ENCODE data around the gene KDM4D.
"Not testable (repeated sequence)": the region's sequence is repeated elsewhere in the genome, so short reads cannot be mapped to it uniquely, and the experiment has no call there.

KDM4D gene

DNA sequence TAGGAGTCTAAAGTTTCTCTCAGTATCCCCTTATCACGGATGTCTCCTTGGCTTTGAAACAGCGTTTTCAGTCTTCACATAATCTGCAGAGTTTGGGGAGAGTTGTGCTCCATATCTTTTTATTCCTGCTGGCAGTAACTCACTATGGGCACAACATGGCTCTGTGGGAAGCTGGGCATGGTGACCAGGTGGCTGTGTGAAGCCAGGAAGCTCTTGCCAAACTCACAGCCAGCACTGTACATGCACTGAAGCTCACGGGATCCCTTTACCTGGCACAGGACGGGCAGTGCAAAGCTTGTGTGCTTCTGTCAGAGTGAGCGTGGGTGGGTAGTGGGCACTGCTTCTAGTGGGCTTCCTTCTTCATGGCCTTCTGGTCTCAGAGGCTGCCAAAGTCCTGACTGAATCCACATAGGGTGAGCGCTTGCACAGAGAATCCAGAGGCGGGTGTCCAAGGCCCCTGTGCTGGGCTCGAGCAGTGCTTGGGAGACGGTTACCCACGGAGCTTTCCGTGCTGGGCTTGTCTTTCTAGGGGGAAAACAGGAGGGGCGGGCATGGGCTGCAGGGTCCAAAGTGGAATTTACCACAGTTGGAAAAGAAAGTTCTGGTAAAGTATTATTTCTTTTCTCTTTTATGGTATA lies 40.8 kb downstream of the KDM4D start:
- Histone ChIP-seq H3K27ac (no peak overlapping the region), H3K4me3 (no peak overlapping the region), H3K4me1 (no peaks in the 10 kb centered on the region), H3K27me3 (no peaks in the 10 kb centered on the region), H3K36me3 (no peaks in the 10 kb centered on the region), H3K9me3 (no peaks in the 10 kb centered on the region)
- TF ChIP-seq, protein P1, sequence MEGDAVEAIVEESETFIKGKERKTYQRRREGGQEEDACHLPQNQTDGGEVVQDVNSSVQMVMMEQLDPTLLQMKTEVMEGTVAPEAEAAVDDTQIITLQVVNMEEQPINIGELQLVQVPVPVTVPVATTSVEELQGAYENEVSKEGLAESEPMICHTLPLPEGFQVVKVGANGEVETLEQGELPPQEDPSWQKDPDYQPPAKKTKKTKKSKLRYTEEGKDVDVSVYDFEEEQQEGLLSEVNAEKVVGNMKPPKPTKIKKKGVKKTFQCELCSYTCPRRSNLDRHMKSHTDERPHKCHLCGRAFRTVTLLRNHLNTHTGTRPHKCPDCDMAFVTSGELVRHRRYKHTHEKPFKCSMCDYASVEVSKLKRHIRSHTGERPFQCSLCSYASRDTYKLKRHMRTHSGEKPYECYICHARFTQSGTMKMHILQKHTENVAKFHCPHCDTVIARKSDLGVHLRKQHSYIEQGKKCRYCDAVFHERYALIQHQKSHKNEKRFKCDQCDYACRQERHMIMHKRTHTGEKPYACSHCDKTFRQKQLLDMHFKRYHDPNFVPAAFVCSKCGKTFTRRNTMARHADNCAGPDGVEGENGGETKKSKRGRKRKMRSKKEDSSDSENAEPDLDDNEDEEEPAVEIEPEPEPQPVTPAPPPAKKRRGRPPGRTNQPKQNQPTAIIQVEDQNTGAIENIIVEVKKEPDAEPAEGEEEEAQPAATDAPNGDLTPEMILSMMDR (IDR thresholded peaks at IDR 0.05), result no peak
- no peak for DNase-seq
- intact Hi-C loops (cut with DNase I; ENCODE audit: low total_unique reads), result no loop called here

DNA sequence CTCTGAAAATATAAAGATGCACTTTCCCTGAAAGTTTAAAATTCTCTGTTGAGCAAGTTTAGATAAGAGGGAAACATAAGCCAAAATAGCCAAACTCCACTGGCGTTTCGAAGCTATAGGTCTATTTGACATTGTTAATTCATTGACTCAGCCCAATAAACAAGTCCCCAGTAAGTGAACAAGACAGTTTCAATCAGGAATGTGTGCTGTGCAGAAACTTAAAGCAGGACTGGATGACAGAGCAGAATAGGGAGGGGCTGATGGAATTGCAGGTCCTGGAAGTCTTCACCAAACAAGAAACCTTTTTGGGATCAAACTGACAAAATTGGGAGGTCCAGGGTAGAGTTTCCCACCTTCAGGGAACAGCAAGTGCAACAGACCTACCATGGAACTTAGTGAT lies 42.6 kb downstream of the KDM4D start:
- intact Hi-C loops (cut with DNase I; ENCODE audit: low total_unique reads), result no loop called here
- no peaks in the 10 kb centered on the region for H3K36me3 ChIP-seq
- no peak overlapping the region for H3K27ac ChIP-seq
- no peaks in the 10 kb centered on the region for H3K4me1 ChIP-seq
- DNase-seq, result no peak
- H3K4me3 ChIP-seq, result no peak overlapping the region
- H3K9me3 ChIP-seq, result no peaks in the 10 kb centered on the region
- H3K27me3 ChIP-seq, result no peaks in the 10 kb centered on the region
- TF ChIP-seq, protein P1 (IDR thresholded peaks at IDR 0.05), result no peak

DNA sequence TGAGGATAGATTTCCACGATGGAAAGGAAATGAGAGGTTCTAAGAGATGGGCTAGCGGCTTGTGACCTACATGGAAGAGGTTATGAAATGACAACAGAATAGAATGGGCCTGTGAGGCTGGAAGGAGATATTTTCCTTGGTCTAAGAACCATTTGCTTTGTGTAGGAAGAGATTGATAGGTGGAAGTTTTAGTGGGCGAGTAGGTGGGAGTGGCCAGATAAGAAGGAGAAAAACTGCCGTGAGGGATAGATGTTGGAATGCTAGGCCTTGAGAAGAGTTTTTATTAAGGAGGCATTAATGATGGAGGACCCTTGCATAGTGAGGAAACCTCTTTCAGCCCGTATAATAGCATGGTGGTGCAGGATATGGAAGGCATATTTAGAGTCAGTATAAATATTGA lies 48.0 kb downstream of the KDM4D start:
- H3K9me3 ChIP-seq; H3K27ac ChIP-seq; H3K27me3 ChIP-seq; intact Hi-C loops (cut with DNase I; ENCODE audit: low total_unique reads); H3K36me3 ChIP-seq; H3K4me3 ChIP-seq; DNase-seq; H3K4me1 ChIP-seq: not testable (repeated sequence)

DNA sequence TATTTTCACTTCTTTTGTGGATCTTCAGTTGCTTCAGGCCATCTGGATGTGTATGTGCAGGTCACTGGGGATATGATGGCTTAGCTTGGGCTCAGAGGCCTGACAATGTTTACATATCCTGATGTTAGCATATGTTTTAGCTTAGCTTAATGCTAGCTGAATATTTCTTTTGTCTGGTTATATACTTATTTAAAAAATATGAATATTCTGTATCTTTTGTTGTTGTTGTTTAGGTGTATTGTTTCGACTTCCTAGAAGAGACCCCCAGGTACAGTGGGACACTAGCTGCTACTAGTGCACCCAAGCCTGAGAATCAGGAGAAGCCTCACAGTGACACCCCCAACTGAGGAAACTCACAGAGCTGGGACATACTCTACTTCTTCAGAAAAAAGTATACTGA lies 51.4 kb downstream of the KDM4D start, which contains the start of gene KDM4E:
TSS of gene KDM4E (plus strand) at position 301 of the 400 bp plus-strand sequence. CDS start 300 bp downstream, outside the sequence.
- Histone ChIP-seq H3K4me1 (no peaks in the 10 kb centered on the region), H3K4me3 (no peak within 1 kb of the TSS), H3K9me3 (no peaks in the 10 kb centered on the region), H3K27ac (no peak within 1 kb of the TSS), H3K36me3 (no peaks in the 10 kb centered on the region), H3K27me3 (no peaks in the 10 kb centered on the region)
- TF ChIP-seq, protein P1 (IDR thresholded peaks at IDR 0.05), result no peak
- intact Hi-C loops (cut with DNase I; ENCODE audit: low total_unique reads), result no loop called here
- no peak for DNase-seq

DNA sequence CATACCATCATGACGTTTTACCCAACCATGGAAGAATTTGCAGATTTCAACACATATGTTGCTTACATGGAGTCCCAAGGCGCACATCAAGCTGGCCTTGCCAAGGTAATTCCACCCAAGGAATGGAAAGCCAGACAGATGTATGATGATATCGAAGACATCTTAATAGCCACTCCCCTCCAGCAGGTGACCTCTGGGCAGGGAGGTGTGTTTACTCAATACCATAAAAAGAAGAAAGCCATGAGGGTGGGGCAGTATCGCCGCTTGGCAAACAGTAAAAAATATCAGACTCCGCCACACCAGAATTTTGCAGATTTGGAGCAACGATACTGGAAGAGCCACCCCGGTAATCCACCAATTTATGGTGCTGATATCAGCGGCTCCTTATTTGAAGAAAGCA lies 52.1 kb downstream of the KDM4D start:
- H3K9me3 ChIP-seq; H3K36me3 ChIP-seq; H3K27ac ChIP-seq; DNase-seq; H3K4me3 ChIP-seq; intact Hi-C loops (cut with DNase I; ENCODE audit: low total_unique reads); H3K27me3 ChIP-seq; H3K4me1 ChIP-seq: not testable (repeated sequence)

DNA sequence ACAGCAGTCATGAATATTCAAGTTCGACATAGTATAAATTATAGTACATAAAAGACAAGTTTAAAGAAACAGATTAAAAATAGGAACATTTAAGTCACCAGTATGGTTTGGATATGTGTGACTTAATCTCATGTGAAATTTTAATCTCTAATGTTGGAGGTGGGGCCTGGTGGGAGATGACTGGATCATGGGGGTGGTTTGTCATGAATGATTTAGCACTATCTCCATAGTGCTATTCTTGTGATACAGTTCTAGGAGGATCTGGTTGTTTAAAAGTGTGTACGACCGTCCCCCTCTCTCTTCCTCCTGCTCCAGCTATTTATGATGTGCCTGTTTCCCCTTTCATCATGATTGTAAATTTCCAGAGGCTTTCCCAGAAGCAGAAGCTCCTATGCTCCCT lies 54.8 kb downstream of the KDM4D start:
- TF ChIP-seq, protein P1 (IDR thresholded peaks at IDR 0.05), result no peak
- H3K27ac ChIP-seq, result no peak overlapping the region
- intact Hi-C loops (cut with DNase I; ENCODE audit: low total_unique reads), result no loop called here

DNA sequence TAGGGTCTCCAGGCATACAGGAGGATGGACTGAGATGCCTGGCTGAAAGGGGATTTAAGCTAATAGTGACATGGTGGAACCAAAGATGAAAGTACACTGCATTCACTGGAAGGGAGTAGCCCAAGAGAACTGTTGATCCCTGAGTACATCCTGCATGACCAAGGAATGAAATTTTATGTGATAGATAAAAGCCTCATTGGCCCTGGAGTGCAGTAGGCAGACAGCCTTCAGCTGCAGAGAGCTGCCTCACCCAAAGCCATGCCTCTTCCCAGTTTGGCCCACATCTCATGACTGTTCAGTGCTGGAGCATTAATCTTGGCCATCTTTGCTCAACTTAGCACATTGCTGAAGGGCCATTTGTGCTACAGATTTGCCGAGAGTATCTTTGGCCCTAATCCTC lies 59.5 kb downstream of the KDM4D start:
- intact Hi-C loops (cut with DNase I; ENCODE audit: low total_unique reads), result no loop called here

More for the DNA sequence above, 54.8 kb downstream of the KDM4D start:
- no peak for DNase-seq
- H3K27me3 ChIP-seq, result no peaks in the 10 kb centered on the region
- H3K4me3 ChIP-seq, result no peak overlapping the region
- H3K36me3 ChIP-seq, result no peaks in the 10 kb centered on the region
- no peaks in the 10 kb centered on the region for H3K4me1 ChIP-seq
- H3K9me3 ChIP-seq, result no peaks in the 10 kb centered on the region

More for the DNA sequence above, 59.5 kb downstream of the KDM4D start:
- H3K27me3 ChIP-seq, result peaks cover 0 to 17% of the 10 kb centered on the region in 2 donors
- H3K4me1 ChIP-seq, result peaks cover 0 to 4% (median 0%) of the 10 kb centered on the region in 4 donors
- no peaks in the 10 kb centered on the region for H3K36me3 ChIP-seq
- no peak overlapping the region for H3K4me3 ChIP-seq
- no peak for DNase-seq
- no peaks in the 10 kb centered on the region for H3K9me3 ChIP-seq
- TF ChIP-seq, protein P1 (IDR thresholded peaks at IDR 0.05), result no peak
- H3K27ac ChIP-seq, result no peak overlapping the region
